ENCODE data around the gene RSBN1.
A peak's percentile ranks its signal among the peaks of the same experiment; 100 is the strongest.

The RSBN1 gene

GRCh38 chr1:113811156-113811887 is 954 bp downstream of the RSBN1 start:
- DNase-seq: peak; percentile 41

- DNase-seq: no peak
Observed at GRCh38 chr1:113809670-113810602, 2.3 kb downstream of the RSBN1 start.

GRCh38 chr1:113808450-113809195 is 3.7 kb downstream of the RSBN1 start:
- no peak for DNase-seq

GRCh38 chr1:113805639-113806038 is 6.6 kb downstream of the RSBN1 start:
- DNase-seq: no peak

- no peak for DNase-seq
Observed at GRCh38 chr1:113805256-113805531, 7.1 kb downstream of the RSBN1 start.

GRCh38 chr1:113804421-113805255 is 7.6 kb downstream of the RSBN1 start:
- no peak for DNase-seq

GRCh38 chr1:113802367-113803007 is 9.8 kb downstream of the RSBN1 start:
- DNase-seq: no peak

- DNase-seq: no peak
Observed at GRCh38 chr1:113800487-113800886, 11.8 kb downstream of the RSBN1 start.

GRCh38 chr1:113797472-113797871 is 14.8 kb downstream of the RSBN1 start:
- no peak for DNase-seq

GRCh38 chr1:113793878-113794834 is 18.1 kb downstream of the RSBN1 start:
- no peak for DNase-seq

GRCh38 chr1:113792986-113793385 is 19.3 kb downstream of the RSBN1 start:
- no peak for DNase-seq

- DNase-seq: peak; percentile 30
Observed at GRCh38 chr1:113792471-113792870, 19.8 kb downstream of the RSBN1 start.

GRCh38 chr1:113788802-113789201 is 23.5 kb downstream of the RSBN1 start:
- DNase-seq: no peak

GRCh38 chr1:113787663-113788062 is 24.6 kb downstream of the RSBN1 start:
- DNase-seq: no peak

GRCh38 chr1:113786069-113786468 is 26.2 kb downstream of the RSBN1 start:
- no peak for DNase-seq

- no peak for DNase-seq
Observed at GRCh38 chr1:113784104-113784779, 28.0 kb downstream of the RSBN1 start.

GRCh38 chr1:113783254-113784103 is 28.8 kb downstream of the RSBN1 start:
- peak; percentile 55 for DNase-seq

- DNase-seq: no peak
Observed at GRCh38 chr1:113782406-113782805, 29.9 kb downstream of the RSBN1 start.
